SU-DHL-6 (cell line): ENCODE measurements around the gene TFF1.

ENCODE experiments used
- H2AFZ ChIP-seq: fragments of 200-600 bp; sonication (generic); 2 replicates; pipeline ENCODE4 v1.6.1; 2014; ENCODE audit warnings: low read depth, mild to moderate bottlenecking, moderate library complexity, mixed read lengths, antibody characterized with exemption, low read length; ENCODE audit not compliant: severe bottlenecking
- H3F3A ChIP-seq: fragments of 200-600 bp; shearing (Covaris generic); 2 replicates; pipeline ENCODE4 v1.6.0; 2016; ENCODE audit warnings: antibody characterized with exemption, mild to moderate bottlenecking; ENCODE audit not compliant: insufficient read depth
- H3K27ac ChIP-seq: fragments of 200-600 bp; sonication (generic); 2 replicates; pipeline ENCODE4 v1.5.1; 2016; ENCODE audit warnings: low read depth, mild to moderate bottlenecking, low read length, moderate library complexity, mixed read lengths
- H3K27me3 ChIP-seq: fragments of 200-600 bp; sonication (generic), shearing (Covaris generic); 2 replicates; pipeline ENCODE4 v1.6.0; 2014; ENCODE audit warnings: mild to moderate bottlenecking, low read length
- H3K36me3 ChIP-seq: fragments of 200-600 bp; sonication (generic); 2 replicates; pipeline ENCODE4 v1.6.1; 2014; ENCODE audit warnings: mild to moderate bottlenecking, low read length, mixed read lengths
- H3K4me2 ChIP-seq: fragments of 300-600, 200-600 bp; shearing (Covaris generic), sonication (generic); 2 replicates; pipeline ENCODE4 v1.6.0; 2014; ENCODE audit warnings: low read length, low read depth, mild to moderate bottlenecking; ENCODE audit not compliant: poor library complexity, severe bottlenecking
- H3K4me3 ChIP-seq: fragments of 200-600 bp; sonication (generic); 2 replicates; pipeline ENCODE4 v1.5.1; 2014; ENCODE audit warnings: antibody characterized with exemption, low read length, mild to moderate bottlenecking, mixed read lengths; ENCODE audit not compliant: insufficient read depth, poor library complexity, severe bottlenecking
- H3K79me2 ChIP-seq: fragments of 200-600 bp; sonication (generic); 2 replicates; pipeline ENCODE4 v1.6.1; 2014; ENCODE audit warnings: mild to moderate bottlenecking, low read length, moderate library complexity; ENCODE audit not compliant: insufficient read depth
- H3K9ac ChIP-seq: fragments of 200-600 bp; sonication (generic); 2 replicates; pipeline ENCODE4 v1.7.0; 2014; ENCODE audit warnings: mild to moderate bottlenecking, low read length
- H3K9me2 ChIP-seq: fragments of 200-600 bp; sonication (generic); replicated peaks from 2 replicates; pipeline ENCODE4 v1.6.1; 2014; ENCODE audit warnings: low read length; ENCODE audit not compliant: insufficient read depth
- H3K9me3 ChIP-seq: fragments of 200-600 bp; sonication (generic); 2 replicates; pipeline ENCODE4 v1.6.1; 2014; ENCODE audit warnings: low read length, mixed read lengths; ENCODE audit not compliant: insufficient read depth
- H4K20me1 ChIP-seq: fragments of 200-600 bp; sonication (generic); 2 replicates; pipeline ENCODE4 v1.6.1; 2014; ENCODE audit warnings: low read depth, mild to moderate bottlenecking, antibody characterized with exemption, low read length, moderate library complexity, mixed read lengths
- EZH2phosphoT487 ChIP-seq: fragments of 200-600 bp; sonication (generic), shearing (Covaris generic); conservative IDR thresholded peaks from 2 replicates; pipeline ENCODE4 v1.6.1; 2018; ENCODE audit warnings: mild to moderate bottlenecking, antibody characterized with exemption, low read length, moderate library complexity, mixed read lengths
- TF ChIP-seq, protein P1 (sequence below): fragments of 200-600 bp; sonication (generic); IDR thresholded peaks from one replicate; pipeline ENCODE4 v1.5.1; 2017; ENCODE audit warnings: antibody characterized with exemption, mild to moderate bottlenecking, low read length, moderate library complexity; ENCODE audit not compliant: insufficient read depth, poor library complexity, severe bottlenecking

The TFF1 gene

DNA sequence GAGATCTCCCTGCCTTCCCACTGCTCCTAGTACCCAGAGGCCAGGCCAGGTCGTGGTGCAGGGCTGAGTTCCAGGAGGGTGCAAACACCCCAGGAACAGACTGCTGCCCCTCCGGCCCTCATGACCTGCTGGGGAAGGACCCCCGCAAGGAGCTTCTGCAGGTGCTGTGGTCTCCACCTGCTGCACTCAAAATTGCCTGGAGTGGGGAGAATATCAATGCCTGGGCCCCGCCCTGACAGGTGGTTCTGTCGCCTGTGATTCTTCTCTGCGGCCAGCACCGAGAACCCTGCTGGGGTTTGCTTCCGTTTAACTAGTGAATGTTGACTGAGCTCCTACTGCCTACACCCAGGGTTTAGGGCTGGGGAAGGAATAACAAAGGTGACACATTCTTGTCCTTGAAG is 49.0 kb downstream of the TFF1 start:
- H3F3A ChIP-seq, result no peaks in the 10 kb centered on the region
- H3K4me2 ChIP-seq, result no peak overlapping the region
- no peak overlapping the region for H3K4me3 ChIP-seq
- no peak for TF ChIP-seq EZH2phosphoT487
- TF ChIP-seq, protein P1, sequence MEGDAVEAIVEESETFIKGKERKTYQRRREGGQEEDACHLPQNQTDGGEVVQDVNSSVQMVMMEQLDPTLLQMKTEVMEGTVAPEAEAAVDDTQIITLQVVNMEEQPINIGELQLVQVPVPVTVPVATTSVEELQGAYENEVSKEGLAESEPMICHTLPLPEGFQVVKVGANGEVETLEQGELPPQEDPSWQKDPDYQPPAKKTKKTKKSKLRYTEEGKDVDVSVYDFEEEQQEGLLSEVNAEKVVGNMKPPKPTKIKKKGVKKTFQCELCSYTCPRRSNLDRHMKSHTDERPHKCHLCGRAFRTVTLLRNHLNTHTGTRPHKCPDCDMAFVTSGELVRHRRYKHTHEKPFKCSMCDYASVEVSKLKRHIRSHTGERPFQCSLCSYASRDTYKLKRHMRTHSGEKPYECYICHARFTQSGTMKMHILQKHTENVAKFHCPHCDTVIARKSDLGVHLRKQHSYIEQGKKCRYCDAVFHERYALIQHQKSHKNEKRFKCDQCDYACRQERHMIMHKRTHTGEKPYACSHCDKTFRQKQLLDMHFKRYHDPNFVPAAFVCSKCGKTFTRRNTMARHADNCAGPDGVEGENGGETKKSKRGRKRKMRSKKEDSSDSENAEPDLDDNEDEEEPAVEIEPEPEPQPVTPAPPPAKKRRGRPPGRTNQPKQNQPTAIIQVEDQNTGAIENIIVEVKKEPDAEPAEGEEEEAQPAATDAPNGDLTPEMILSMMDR, result no peak
- no peak overlapping the region for H3K9ac ChIP-seq
- H3K9me2 ChIP-seq, result no peaks in the 10 kb centered on the region
- no peak overlapping the region for H3K27ac ChIP-seq
- H4K20me1 ChIP-seq, result no peaks in the 10 kb centered on the region
- H3K79me2 ChIP-seq, result no peaks in the 10 kb centered on the region
- no peaks in the 10 kb centered on the region for H3K27me3 ChIP-seq
- no peaks in the 10 kb centered on the region for H3K36me3 ChIP-seq
- H2AFZ ChIP-seq, result no peak overlapping the region
- H3K9me3 ChIP-seq, result no peaks in the 10 kb centered on the region

GRCh38 chr21:42316891-42317290 is 49.4 kb downstream of the TFF1 start:
- Histone ChIP-seq H4K20me1 (no peaks in the 10 kb centered on the region), H3K9ac (no peak overlapping the region), H3K36me3 (no peaks in the 10 kb centered on the region), H2AFZ (no peak overlapping the region), H3K9me2 (no peaks in the 10 kb centered on the region), H3K79me2 (no peaks in the 10 kb centered on the region), H3K27ac (no peak overlapping the region), H3K27me3 (no peaks in the 10 kb centered on the region), H3K4me2 (no peak overlapping the region), H3K4me3 (no peak overlapping the region), H3F3A (no peaks in the 10 kb centered on the region), H3K9me3 (no peaks in the 10 kb centered on the region)
- TF ChIP-seq, protein P1, result no peak
- no peak for TF ChIP-seq EZH2phosphoT487

- no peak for TF ChIP-seq EZH2phosphoT487
- TF ChIP-seq, protein P1, result no peak
- H4K20me1 ChIP-seq, result no peaks in the 10 kb centered on the region
Observed at GRCh38 chr21:42315296-42315891, 50.9 kb downstream of the TFF1 start, which contains the start of gene TFF3. TSS of gene TFF3 (minus strand) at chr21:42315409. CDS start at chr21:42315374, 35 bp downstream.

More at GRCh38 chr21:42315296-42315891, 50.9 kb downstream of the TFF1 start, which contains the start of gene TFF3:
- no peaks in the 10 kb centered on the region for H3K9me2 ChIP-seq
- no peaks in the 10 kb centered on the region for H3K36me3 ChIP-seq
- no peaks in the 10 kb centered on the region for H3F3A ChIP-seq
- H2AFZ ChIP-seq, result no peak within 1 kb of the TSS
- no peak within 1 kb of the TSS for H3K27ac ChIP-seq
- H3K9me3 ChIP-seq, result no peaks in the 10 kb centered on the region
- no peaks in the 10 kb centered on the region for H3K27me3 ChIP-seq
- no peak within 1 kb of the TSS for H3K9ac ChIP-seq
- no peak within 1 kb of the TSS for H3K4me3 ChIP-seq
- no peaks in the 10 kb centered on the region for H3K79me2 ChIP-seq
- no peak within 1 kb of the TSS for H3K4me2 ChIP-seq
